Brain microvascular endothelial cell (primary cell): Measurements from ENCODE around the gene AKR7A3.
"Not testable (repeated sequence)": the region's sequence is repeated elsewhere in the genome, so short reads cannot be mapped to it uniquely, and the experiment has no call there.

Experiments
- DNase-seq: peaks from one replicate; pipeline ENCODE4 v3.0.0-alpha.2; 2020
- H3K27ac ChIP-seq: fragments of 250-450 bp; sonication (Bioruptor Pico); 2 replicates; pipeline ENCODE4 v1.5.1; 2020; ENCODE audit warnings: mild to moderate bottlenecking, moderate library complexity
- H3K27me3 ChIP-seq: fragments of 250-450 bp; sonication (Bioruptor Pico); replicated peaks from 2 replicates; pipeline ENCODE4 v1.5.1; 2020; ENCODE audit warnings: mild to moderate bottlenecking
- H3K36me3 ChIP-seq: fragments of 250-450 bp; sonication (Bioruptor Pico); replicated peaks from 2 replicates; pipeline ENCODE4 v1.5.1; 2020; ENCODE audit warnings: mild to moderate bottlenecking
- H3K4me3 ChIP-seq: 2 replicates; pipeline ENCODE4 v1.5.1; 2011; ENCODE audit warnings: low read depth, mild to moderate bottlenecking, control low read depth, low read length, moderate library complexity
- CTCF ChIP-seq: IDR thresholded peaks from 2 replicates; pipeline ENCODE4 v1.5.1; 2011; ENCODE audit warnings: low read depth, mild to moderate bottlenecking, moderate library complexity, low read length, control low read depth, inconsistent platforms; ENCODE audit errors: missing control alignments
- in situ Hi-C: cut with HindIII; loops from 2 replicates; pipeline ENCODE4 v1.10.0; 2017; ENCODE audit warnings: low sequenced_read_pairs, low pct_ligation_motif_present

Gene AKR7A3

GRCh38 chr1:19307794-19308508, 19.4 kb upstream of the AKR7A3 start:
- Histone ChIP-seq H3K36me3 (peaks cover 38% of the 10 kb centered on the region), H3K27ac (no peak overlapping the region), H3K4me3 (no peak overlapping the region), H3K27me3 (no peaks in the 10 kb centered on the region)
- in situ Hi-C loops, result no loop called here
- DNase-seq, result no peak
- TF ChIP-seq CTCF, result no peak

- no peak overlapping the region for H3K27ac ChIP-seq
- in situ Hi-C loops, result no loop called here
- TF ChIP-seq CTCF, result no peak
- no peak for DNase-seq
- H3K4me3 ChIP-seq, result no peak overlapping the region
- peaks cover 41% of the 10 kb centered on the region for H3K36me3 ChIP-seq
- H3K27me3 ChIP-seq, result no peaks in the 10 kb centered on the region
Measured at GRCh38 chr1:19306941-19307340, 18.4 kb upstream of the AKR7A3 start.

GRCh38 chr1:19305880-19306279, 17.3 kb upstream of the AKR7A3 start:
- DNase-seq, result no peak
- H3K36me3 ChIP-seq, result peaks cover 41% of the 10 kb centered on the region

DNA sequence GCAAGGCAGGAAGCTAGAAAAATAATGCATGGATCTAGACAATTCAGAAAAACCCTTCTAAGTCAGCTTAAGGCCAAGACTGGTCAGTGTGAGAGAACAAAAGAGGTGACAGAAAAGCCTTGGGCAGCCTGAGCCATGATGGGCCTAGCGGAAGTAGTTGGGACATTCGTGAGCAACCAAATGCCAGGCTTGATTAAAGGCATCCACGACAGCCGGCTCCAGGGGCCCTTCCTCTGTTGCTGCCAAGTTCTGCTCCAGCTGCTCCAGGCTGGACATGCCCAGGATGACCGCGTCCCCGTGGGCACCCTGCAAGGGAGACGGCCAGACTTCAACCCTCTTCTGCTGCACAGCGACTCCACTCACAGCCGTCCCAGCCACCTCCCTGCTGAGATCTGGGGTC, 15.5 kb upstream of the AKR7A3 start:
- in situ Hi-C loops, result not testable (repeated sequence)

More at GRCh38 chr1:19305880-19306279, 17.3 kb upstream of the AKR7A3 start:
- no peak overlapping the region for H3K27ac ChIP-seq
- no peak for TF ChIP-seq CTCF
- H3K4me3 ChIP-seq, result no peak overlapping the region
- in situ Hi-C loops, result no loop called here
- H3K27me3 ChIP-seq, result no peaks in the 10 kb centered on the region

GRCh38 chr1:19300211-19300610, 11.6 kb upstream of the AKR7A3 start:
- H3K27me3 ChIP-seq, result no peaks in the 10 kb centered on the region
- peaks cover 21% of the 10 kb centered on the region for H3K36me3 ChIP-seq
- H3K27ac ChIP-seq, result no peak overlapping the region
- no peak for DNase-seq
- H3K4me3 ChIP-seq, result no peak overlapping the region
- TF ChIP-seq CTCF, result no peak
- in situ Hi-C loops, result no loop called here

More for the DNA sequence above, 15.5 kb upstream of the AKR7A3 start:
- H3K27me3 ChIP-seq, H3K27ac ChIP-seq, H3K4me3 ChIP-seq, DNase-seq: not testable (repeated sequence)
- H3K36me3 ChIP-seq, result peaks cover 41% of the 10 kb centered on the region

- H3K27ac ChIP-seq, result no peak overlapping the region
- no peaks in the 10 kb centered on the region for H3K27me3 ChIP-seq
- no peak for TF ChIP-seq CTCF
- peaks cover 4% of the 10 kb centered on the region for H3K36me3 ChIP-seq
- DNase-seq, result no peak
- in situ Hi-C loops, result no loop called here
- no peak overlapping the region for H3K4me3 ChIP-seq
Measured at GRCh38 chr1:19294638-19295037, 6.1 kb upstream of the AKR7A3 start.
